ENCODE measurements around the gene PTK7.

Gene PTK7

DNA sequence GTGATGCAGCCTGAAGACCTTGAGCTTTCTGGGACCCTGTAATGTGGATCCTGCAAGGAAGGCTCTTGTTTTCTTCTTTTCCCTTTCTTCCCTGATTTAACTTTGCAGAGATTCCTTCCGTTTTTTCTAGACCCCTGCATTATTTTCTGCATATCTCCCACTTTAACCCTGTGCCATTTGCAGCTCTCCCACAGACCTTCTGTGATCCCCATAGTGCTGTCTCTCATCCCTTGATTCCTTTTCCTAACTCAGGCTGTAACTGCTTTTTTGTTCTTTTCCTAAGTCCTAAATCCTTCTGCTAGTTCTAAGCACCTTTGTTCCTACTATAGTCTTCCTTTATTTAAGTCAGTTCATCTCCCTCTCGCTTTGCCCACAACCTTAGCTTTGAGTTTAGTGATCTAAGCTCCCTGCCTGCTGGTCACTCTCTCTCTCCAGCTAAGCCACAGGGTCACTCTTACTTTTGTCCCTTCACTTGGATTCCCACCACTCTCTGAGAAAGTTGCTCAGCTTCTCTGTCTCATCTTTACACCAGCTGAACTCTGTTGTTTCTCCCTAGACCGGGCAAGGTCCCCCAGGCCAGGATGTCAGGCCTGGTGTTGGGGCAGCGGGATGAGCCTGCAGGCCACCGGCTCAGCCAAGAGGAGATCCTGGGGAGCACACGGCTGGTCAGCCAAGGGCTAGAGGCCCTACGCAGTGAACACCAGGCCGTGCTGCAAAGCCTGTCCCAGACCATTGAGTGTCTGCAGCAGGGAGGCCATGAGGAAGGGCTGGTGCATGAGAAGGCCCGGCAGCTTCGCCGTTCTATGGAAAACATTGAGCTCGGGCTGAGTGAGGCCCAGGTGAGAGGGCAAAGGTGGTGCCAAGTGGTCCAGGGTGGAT, 15.1 kb upstream of the PTK7 start:
- H3K4me3 ChIP-seq (ENCODE audit: low read length): peak overlapping the region; percentile 99
- TF ChIP-seq, protein P1, sequence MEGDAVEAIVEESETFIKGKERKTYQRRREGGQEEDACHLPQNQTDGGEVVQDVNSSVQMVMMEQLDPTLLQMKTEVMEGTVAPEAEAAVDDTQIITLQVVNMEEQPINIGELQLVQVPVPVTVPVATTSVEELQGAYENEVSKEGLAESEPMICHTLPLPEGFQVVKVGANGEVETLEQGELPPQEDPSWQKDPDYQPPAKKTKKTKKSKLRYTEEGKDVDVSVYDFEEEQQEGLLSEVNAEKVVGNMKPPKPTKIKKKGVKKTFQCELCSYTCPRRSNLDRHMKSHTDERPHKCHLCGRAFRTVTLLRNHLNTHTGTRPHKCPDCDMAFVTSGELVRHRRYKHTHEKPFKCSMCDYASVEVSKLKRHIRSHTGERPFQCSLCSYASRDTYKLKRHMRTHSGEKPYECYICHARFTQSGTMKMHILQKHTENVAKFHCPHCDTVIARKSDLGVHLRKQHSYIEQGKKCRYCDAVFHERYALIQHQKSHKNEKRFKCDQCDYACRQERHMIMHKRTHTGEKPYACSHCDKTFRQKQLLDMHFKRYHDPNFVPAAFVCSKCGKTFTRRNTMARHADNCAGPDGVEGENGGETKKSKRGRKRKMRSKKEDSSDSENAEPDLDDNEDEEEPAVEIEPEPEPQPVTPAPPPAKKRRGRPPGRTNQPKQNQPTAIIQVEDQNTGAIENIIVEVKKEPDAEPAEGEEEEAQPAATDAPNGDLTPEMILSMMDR (conservative IDR thresholded peaks at IDR 0.05; ENCODE audit: low read depth, low read length): no peak
- DNase-seq (ENCODE audit: low read depth): no peak

DNA sequence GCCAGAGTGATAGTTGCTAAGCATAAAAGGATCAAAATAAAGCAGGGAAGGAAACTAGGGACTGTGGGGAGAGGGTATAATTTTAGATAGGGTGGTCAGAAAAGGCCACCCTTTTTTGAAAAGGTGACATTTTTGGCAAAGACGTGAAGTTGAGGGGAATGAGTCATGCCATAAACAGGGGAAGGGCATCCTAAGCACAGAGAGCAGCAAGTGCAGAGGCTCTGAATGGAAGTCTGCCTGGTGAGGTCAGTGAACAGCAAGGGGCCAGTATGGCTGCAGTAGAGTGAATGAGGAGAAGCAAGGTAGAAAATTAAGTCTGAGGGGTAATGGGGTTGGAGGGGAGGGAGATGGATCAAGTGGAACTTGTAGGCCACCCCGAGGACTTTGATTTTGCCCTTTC, 14.3 kb upstream of the PTK7 start:
- H3K4me3 ChIP-seq (ENCODE audit: low read length): no peak overlapping the region
- DNase-seq (ENCODE audit: low read depth): no peak
- TF ChIP-seq, protein P1 (conservative IDR thresholded peaks at IDR 0.05; ENCODE audit: low read depth, low read length): no peak

DNA sequence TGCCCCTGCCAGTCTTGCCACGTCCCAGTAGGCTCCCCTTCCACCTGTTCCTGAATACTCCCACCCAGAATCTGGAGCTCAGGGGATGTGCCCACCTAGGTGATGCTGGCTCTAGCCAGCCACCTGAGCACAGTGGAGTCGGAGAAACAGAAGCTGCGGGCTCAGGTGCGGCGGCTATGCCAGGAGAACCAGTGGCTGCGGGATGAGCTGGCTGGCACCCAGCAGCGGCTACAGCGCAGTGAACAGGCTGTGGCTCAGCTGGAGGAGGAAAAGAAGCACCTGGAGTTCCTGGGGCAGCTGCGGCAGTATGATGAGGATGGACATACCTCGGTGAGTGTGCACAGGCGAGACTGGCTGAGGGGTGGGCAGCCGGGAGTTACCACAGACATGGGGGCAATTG, 13.3 kb upstream of the PTK7 start:
- DNase-seq (ENCODE audit: low read depth): no peak
- TF ChIP-seq, protein P1 (conservative IDR thresholded peaks at IDR 0.05; ENCODE audit: low read depth, low read length): no peak
- no peak overlapping the region for H3K4me3 ChIP-seq (ENCODE audit: low read length)

DNA sequence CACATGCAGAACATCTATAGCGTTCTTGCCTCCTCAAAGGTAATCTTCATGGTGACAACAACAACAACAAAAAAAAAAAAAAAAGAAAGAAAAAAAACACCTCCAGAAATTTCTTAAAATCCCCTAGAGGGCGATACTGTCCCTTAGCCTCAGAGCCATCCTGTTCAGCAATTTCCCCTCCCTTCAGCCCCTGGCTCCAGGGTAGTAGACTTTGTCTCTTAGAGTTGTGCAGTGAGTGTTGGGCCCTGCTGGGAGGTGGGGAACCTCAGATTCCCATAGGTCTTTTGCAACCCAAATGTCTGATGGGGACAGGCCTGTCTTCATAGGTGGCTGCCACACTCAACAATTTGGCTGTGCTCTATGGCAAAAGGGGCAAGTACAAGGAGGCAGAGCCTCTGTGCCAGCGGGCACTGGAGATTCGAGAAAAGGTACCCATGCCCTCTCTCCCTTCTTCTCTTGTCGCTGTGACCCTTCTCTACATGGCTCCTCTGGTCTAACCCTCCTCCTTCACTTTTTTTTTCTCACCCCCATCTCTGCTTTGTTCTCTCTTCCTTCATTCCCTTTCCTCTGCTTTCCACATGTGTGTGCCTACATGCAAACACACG, 6.0 kb upstream of the PTK7 start:
- H3K4me3 ChIP-seq (ENCODE audit: low read length): no peak overlapping the region
- DNase-seq (ENCODE audit: low read depth): no peak

DNA sequence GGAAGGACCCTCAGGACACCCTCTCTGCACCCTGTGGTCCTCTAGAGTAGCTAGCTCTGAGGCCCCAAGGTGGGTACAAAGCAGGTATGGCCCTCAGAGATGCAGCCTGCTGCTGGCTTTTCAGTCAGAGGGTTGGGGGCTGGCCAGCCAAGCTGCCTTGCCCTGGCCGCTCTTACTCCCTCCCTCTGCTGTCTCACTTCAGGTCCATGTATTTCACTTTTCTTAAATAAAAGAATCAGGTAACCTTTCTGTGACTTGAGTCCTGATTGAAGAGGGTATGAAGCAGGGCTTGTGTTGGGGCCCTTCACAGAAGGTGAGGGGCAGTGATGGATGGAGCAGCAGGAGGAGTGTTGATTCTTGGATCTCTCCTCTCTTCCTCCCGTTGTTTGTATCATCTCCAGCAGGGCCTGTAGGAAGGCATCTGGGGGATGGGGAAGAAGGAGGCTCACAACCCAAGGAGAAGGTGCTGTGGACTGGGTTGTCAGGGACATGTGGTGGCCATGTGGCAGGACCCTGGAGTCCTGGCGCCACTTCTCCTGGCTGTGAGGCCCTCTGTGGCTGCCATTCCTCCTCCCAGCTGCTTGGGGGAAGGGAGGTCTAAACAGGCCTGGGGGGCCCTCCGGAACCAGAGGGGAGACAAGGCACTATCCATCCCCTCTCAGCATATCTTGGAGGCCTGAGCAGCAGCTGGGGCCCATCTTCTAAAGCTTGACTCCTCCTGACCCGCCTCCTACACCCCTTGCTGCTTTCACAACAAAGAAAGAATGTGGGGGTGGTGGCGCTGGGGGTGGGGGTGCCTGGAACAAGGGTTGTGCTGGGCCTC, 1.1 kb upstream of the PTK7 start:
- no peak for DNase-seq (ENCODE audit: low read depth)
- H3K4me3 ChIP-seq (ENCODE audit: low read length): no peak overlapping the region
- TF ChIP-seq, protein P1 (conservative IDR thresholded peaks at IDR 0.05; ENCODE audit: low read depth, low read length): no peak

More for the DNA sequence above, 6.0 kb upstream of the PTK7 start:
- TF ChIP-seq, protein P1 (conservative IDR thresholded peaks at IDR 0.05; ENCODE audit: low read depth, low read length): peak; percentile 69

DNA sequence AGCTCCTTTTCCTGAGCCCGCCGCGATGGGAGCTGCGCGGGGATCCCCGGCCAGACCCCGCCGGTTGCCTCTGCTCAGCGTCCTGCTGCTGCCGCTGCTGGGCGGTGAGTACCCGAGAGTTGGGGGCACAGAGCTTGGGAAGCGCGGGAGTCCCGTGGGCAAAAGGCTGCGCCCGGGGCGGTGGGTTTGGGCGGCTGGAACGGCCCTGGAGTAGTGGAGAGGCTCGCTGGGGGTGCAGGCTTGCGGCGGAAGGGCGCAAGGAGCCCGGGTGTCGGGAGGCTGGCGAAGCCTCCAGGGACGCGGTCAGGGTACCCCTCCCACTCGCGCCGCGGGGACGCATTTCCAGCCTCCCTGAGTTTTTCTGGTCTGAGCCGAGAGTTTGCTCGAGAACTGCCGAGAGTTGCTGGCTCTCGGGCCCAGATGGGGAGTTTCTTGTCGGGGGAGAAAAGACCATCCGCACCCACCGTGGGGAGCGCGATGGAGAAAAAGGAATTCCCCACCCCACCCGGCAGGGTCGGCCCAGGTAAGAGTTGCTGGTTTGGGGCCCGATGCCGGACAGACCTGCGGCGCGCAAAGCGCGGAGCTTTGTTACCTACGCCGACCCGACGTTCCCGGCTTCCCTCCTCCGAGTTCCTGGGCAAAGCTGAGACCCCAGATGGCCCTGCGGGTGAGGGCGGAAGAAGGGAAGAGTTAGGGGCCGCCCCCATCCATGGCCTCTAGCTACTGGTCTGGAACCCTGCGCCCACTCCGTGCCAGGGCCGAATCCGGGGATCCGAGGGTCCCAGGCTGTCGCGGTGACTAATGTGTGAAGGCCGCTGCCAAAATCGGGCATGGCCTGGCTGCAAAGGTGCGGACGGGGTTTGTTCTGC, 584 bp downstream of the PTK7 start:
- peak overlapping the region; percentile 87 for H3K4me3 ChIP-seq (ENCODE audit: low read length)
- TF ChIP-seq, protein P1 (conservative IDR thresholded peaks at IDR 0.05; ENCODE audit: low read depth, low read length): no peak
- DNase-seq (ENCODE audit: low read depth): no peak
